LNCAP (cell line): Measurements from ENCODE around the gene STARD5.

Experiments used
- CTCF ChIP-seq: fragments of 450-650 bp; IDR thresholded peaks from 2 replicates; pipeline ENCODE4 v1.5.1; 2017; ENCODE audit warnings: mild to moderate bottlenecking

STARD5 gene

GRCh38 chr15:81274931-81275707 is 48.8 kb downstream of the STARD5 start:
- TF ChIP-seq CTCF = peak; percentile 73

GRCh38 chr15:81274255-81274654 is 49.7 kb downstream of the STARD5 start:
- TF ChIP-seq CTCF = no peak

- TF ChIP-seq CTCF = no peak
These were observed 50.1 kb downstream of the STARD5 start for GRCh38 chr15:81273855-81274254.

- no peak for TF ChIP-seq CTCF
These were observed 50.7 kb downstream of the STARD5 start for GRCh38 chr15:81273200-81273599.

GRCh38 chr15:81271761-81272644 is 51.9 kb downstream of the STARD5 start:
- TF ChIP-seq CTCF = no peak

- no peak for TF ChIP-seq CTCF
These were observed 53.0 kb downstream of the STARD5 start for GRCh38 chr15:81270781-81271491.

- TF ChIP-seq CTCF = no peak
These were observed 53.8 kb downstream of the STARD5 start for GRCh38 chr15:81270188-81270587.
